DMS153 (cell line): ENCODE data around the gene DMRT2.

Experiments
- DNase-seq: peaks from one replicate; lab custom pipeline; 2025; lab: John Stamatoyannopoulos, UW

DMRT2 gene

GRCh38 chr9:1047591-1048230 lies 2.4 kb upstream of the DMRT2 start:
- DNase-seq, result no peak

GRCh38 chr9:1048231-1048619 lies 1.9 kb upstream of the DMRT2 start:
- no peak for DNase-seq

GRCh38 chr9:1048811-1049210 lies 1.3 kb upstream of the DMRT2 start:
- DNase-seq, result no peak

DNA sequence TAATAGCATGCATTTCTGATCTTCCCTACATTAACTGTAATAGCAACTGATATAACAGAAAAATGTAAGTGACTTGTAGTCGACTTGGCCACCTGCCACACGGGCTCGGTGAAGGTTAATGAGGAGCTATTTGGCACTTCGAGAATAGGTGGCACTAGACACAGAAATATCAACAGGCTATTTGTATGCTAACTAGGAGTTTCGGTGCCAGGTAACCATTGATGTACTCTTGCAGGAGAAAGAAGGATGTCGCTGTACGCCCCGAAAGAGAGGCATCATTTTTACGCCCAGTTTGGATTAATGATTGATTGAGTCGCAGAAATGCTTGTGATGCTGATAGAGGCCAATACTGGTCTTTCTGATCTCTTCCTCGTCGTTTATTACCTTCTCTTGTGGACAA lies 516 bp upstream of the DMRT2 start:
- peak; percentile 51 for DNase-seq

- no peak for DNase-seq
Measured at GRCh38 chr9:1051210-1051583, 1.0 kb downstream of the DMRT2 start.

- peak; percentile 69 for DNase-seq
Measured at GRCh38 chr9:1051584-1052275, 1.6 kb downstream of the DMRT2 start.

DNA sequence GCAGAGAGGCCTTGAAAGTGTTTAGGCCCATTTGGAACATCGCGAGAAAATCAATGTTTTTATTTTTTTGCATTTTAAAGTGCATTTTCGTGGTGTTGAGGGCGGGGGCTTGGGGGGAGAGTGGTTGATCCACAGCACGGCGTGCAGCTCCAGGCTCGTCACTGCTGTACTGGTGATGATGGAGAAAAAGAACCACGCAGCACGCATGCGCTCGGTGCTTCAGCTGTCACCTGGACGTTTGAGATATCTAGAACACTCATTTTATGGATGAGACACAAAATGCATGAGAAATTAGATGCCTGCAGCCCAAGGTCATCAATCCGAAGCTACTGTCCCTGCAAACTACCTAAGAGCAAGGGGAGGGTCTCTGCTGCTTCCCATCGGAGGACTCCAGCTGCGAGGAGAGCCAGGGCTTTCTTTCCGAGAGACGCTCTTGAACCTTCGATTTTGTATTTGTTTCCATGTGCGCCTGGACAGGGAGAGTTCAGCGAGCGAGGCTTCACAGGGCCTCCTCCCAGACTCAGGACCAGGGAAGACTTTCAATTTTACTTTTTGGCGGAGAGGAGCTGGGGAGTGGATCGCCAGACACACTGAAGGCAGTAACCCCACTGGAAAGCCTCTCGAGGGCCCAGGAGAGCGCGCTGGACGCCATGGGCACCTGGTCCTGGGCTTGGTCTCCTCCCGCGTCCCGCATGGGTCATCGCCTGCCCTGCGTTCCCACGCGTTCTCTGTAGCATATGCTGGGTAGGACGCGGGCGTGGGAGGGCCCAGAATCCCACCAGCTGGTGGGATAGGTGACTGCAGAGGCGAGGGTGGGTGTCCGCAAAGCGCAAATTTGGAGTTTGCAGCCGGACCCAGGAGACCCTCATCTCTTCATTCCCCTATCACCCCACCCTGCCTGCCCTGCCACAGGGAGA lies 2.5 kb downstream of the DMRT2 start:
- DNase-seq, result no peak

- no peak for DNase-seq
Measured at GRCh38 chr9:1053282-1053621, 3.1 kb downstream of the DMRT2 start.

- DNase-seq, result no peak
Measured at GRCh38 chr9:1053986-1054425, 3.8 kb downstream of the DMRT2 start.

- DNase-seq, result no peak
Measured at GRCh38 chr9:1055166-1055565, 5.0 kb downstream of the DMRT2 start.

DNA sequence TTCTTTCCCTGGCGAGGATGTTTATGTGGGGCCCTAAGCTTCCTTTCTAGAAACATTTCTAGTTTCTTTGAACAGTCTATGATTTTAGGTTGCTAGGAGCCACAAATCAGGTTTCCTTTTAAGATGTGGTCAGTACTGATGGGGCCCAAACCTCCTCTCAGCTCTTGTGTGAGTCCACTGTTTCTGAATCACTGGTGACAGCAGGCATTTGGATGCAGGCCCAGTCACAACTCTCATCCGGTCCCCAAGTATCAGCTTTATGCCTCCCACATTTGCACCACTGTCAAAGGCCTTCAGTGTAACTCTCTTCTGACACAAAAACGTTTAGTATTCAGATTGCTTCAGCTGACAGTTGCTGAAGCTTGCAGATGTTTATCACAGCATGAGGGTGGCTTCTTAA lies 7.8 kb downstream of the DMRT2 start:
- DNase-seq, result no peak

- DNase-seq, result no peak
Measured at GRCh38 chr9:1058826-1059487, 8.8 kb downstream of the DMRT2 start.

DNA sequence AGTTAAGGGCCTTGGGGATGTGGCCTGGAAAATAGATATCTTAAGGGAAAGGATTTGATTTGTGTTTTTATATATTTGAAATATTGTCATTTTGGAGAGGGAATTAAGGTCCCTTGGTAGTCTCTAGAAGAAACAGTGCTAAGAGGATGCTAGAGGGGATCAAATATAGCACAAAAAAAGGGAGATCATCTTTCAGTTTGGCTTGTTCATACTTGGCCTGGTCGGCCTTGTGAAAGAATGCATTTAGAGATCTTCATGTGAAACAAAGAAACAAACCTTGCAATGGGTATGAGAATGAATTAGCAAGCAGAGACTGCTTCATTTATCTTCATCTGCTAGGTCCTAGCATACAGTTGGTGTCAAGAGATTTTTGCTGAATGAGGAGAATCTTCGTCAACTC lies 15.0 kb downstream of the DMRT2 start:
- no peak for DNase-seq

DNA sequence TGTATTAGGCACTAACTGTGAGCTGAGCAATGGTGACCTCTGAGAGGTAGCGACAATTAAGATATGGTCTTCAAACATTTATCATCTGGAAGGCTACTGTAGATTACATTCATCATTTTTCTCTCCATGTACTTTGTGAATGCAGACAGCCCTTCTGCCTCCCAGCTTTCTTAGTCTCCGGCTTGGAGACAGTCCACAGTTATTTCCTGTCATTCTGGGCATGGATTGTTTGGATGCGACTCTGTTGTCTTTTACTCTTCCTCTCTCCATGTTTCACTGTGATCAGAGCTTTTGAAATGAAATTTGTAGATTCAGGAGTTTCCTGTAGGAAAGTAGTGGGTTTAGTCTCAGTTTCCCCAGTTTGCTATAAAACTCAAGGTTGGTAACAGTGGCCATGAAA lies 20.5 kb downstream of the DMRT2 start:
- no peak for DNase-seq

DNA sequence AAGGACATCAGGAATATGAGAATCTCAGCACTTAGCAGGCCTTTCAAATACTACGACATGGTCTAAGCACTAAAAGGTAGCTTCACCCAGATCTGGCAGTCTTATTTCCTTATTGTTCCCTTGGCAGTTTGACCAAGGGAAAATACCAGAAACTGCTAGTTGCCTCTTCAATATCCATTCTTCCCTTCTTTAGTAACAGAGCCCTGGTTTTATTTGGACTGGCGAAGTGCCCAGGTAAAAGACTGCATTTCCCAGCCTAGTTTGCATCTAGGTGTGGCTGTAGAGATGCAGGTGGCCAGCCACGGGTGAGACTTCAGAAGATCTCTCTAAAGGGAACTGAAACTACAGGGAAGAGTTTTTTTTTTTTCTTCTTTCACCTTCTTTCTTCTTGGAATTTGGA lies 21.6 kb downstream of the DMRT2 start:
- peak; percentile 87 for DNase-seq

DNA sequence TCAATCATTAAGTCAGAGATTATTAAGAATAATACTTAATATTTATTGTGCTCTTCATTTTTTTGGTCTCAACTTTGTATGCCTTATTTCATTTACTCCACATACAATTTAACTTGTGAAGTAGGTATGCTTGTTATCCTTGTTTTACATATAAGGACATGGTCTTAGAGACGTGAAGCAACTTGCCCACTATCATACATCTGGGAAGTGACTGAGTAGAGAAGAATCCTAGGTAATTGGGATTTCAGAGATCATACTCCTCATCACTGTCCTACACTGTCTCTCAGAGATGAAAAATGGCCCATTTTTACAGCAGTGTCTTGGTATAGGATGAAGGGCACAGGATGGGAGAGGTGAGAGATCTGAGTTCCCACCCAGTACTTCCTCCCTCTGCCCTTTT lies 23.3 kb downstream of the DMRT2 start:
- no peak for DNase-seq

DNA sequence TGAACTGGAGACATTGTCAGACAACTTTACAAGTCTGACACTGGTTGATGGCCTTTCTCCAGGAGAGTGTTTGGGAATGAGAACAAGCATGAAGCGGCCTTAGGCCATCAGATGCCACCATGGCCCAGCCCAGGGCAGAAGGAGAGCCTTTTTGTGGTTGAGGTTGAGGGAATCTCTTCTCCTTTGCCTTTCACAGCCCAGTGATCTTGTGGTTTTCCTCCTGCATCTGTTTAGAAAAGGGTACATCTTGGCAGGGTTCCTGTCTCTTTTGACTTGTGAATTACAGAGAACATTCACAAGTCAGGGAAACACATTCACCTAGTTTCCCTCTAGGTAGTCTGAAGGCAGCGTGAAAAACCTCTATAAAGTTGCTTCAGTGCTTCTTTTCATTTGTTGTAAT lies 27.5 kb downstream of the DMRT2 start:
- DNase-seq, result no peak

- DNase-seq, result peak; percentile 61
Measured at GRCh38 chr9:1083325-1083913, 33.3 kb downstream of the DMRT2 start.

- no peak for DNase-seq
Measured at GRCh38 chr9:1085086-1085485, 34.9 kb downstream of the DMRT2 start.

GRCh38 chr9:1086517-1086916 lies 36.4 kb downstream of the DMRT2 start:
- DNase-seq, result no peak

GRCh38 chr9:1087120-1087881 lies 37.1 kb downstream of the DMRT2 start:
- DNase-seq, result no peak
